ENCODE data around the gene IGSF6.

DNA sequence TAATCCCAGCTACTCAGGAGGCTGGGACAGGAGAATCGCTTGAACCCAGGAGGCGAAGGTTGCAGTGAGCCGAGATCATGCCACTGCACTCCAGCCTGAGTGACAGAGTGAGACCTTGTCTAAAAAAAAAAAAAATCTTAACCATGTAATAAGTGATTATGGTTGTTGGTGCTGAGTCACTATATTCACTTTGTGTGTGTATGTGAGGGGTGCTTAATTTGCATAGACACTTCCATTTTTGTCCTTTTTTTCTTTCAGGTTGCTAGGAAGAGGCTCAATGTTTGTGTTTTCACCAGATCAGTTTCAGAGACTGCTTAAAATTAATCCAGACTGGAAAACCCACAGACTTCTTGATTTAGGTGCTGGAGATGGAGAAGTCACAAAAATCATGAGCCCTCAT, 34.8 kb downstream of the IGSF6 start:
- TF ChIP-seq MZF1 (CRISPR knock-in tag; IDR thresholded peaks at IDR 0.05; ENCODE audit: borderline replicate concordance) (no peak), FOXK2 (IDR thresholded peaks at IDR 0.05) (no peak), FOSL2 (CRISPR knock-in tag; IDR thresholded peaks at IDR 0.05) (no peak), GZF1 (CRISPR knock-in tag; IDR thresholded peaks at IDR 0.05) (no peak)
- TF ChIP-seq, protein P1, sequence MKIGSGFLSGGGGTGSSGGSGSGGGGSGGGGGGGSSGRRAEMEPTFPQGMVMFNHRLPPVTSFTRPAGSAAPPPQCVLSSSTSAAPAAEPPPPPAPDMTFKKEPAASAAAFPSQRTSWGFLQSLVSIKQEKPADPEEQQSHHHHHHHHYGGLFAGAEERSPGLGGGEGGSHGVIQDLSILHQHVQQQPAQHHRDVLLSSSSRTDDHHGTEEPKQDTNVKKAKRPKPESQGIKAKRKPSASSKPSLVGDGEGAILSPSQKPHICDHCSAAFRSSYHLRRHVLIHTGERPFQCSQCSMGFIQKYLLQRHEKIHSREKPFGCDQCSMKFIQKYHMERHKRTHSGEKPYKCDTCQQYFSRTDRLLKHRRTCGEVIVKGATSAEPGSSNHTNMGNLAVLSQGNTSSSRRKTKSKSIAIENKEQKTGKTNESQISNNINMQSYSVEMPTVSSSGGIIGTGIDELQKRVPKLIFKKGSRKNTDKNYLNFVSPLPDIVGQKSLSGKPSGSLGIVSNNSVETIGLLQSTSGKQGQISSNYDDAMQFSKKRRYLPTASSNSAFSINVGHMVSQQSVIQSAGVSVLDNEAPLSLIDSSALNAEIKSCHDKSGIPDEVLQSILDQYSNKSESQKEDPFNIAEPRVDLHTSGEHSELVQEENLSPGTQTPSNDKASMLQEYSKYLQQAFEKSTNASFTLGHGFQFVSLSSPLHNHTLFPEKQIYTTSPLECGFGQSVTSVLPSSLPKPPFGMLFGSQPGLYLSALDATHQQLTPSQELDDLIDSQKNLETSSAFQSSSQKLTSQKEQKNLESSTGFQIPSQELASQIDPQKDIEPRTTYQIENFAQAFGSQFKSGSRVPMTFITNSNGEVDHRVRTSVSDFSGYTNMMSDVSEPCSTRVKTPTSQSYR (CRISPR knock-in tag; IDR thresholded peaks at IDR 0.05; ENCODE audit: borderline replicate concordance): no peak
- TF ChIP-seq, protein P2, sequence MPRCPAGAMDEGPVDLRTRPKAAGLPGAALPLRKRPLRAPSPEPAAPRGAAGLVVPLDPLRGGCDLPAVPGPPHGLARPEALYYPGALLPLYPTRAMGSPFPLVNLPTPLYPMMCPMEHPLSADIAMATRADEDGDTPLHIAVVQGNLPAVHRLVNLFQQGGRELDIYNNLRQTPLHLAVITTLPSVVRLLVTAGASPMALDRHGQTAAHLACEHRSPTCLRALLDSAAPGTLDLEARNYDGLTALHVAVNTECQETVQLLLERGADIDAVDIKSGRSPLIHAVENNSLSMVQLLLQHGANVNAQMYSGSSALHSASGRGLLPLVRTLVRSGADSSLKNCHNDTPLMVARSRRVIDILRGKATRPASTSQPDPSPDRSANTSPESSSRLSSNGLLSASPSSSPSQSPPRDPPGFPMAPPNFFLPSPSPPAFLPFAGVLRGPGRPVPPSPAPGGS (CRISPR knock-in tag; IDR thresholded peaks at IDR 0.05): no peak
- TF ChIP-seq, protein P3, sequence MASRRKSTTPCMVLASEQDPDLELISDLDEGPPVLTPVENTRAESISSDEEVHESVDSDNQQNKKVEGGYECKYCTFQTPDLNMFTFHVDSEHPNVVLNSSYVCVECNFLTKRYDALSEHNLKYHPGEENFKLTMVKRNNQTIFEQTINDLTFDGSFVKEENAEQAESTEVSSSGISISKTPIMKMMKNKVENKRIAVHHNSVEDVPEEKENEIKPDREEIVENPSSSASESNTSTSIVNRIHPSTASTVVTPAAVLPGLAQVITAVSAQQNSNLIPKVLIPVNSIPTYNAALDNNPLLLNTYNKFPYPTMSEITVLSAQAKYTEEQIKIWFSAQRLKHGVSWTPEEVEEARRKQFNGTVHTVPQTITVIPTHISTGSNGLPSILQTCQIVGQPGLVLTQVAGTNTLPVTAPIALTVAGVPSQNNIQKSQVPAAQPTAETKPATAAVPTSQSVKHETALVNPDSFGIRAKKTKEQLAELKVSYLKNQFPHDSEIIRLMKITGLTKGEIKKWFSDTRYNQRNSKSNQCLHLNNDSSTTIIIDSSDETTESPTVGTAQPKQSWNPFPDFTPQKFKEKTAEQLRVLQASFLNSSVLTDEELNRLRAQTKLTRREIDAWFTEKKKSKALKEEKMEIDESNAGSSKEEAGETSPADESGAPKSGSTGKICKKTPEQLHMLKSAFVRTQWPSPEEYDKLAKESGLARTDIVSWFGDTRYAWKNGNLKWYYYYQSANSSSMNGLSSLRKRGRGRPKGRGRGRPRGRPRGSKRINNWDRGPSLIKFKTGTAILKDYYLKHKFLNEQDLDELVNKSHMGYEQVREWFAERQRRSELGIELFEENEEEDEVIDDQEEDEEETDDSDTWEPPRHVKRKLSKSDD (CRISPR knock-in tag; IDR thresholded peaks at IDR 0.05; ENCODE audit: low read depth): no peak
